ENCODE measurements around the gene DNAL1.

DNA sequence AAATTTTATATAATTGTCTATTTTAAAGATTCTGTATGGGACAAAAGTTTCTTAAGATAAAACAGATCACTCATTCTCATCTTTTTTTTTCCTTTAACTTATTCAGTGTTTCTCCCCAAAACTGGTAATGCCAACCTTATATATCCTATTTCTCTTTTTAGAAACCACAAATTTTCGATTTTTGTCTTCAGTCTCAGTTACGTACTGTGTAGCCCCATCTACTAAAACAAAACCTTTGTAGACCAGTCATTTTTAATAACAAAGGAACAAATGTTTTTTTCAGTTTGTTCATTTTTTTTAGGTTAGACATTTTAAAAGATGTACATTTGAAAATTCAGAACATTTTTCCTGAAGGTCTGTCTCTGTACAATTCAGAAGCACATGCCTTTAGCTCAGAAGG is 51.2 kb downstream of the DNAL1 start:
- no peak for TF ChIP-seq HDGF (IDR thresholded peaks at IDR 0.05; ENCODE audit: borderline replicate concordance)
- TF ChIP-seq TARDBP (IDR thresholded peaks at IDR 0.05) = no peak
- TF ChIP-seq L3MBTL2 (conservative IDR thresholded peaks at IDR 0.05) = no peak
